NOMO-1 treated with dmso at 0.1 percent for 144 hours (cell line): Measurements from ENCODE around the gene CIART.
A peak's percentile ranks its signal among the peaks of the same experiment; 100 is the strongest.

Experiments
- DNase-seq: peaks from one replicate; lab custom pipeline; 2025; ENCODE audit not compliant: unreplicated experiment; lab: John Stamatoyannopoulos, UW

The CIART gene

GRCh38 chr1:150259758-150260669 is 22.3 kb upstream of the CIART start:
- no peak for DNase-seq

- DNase-seq = no peak
Observed at GRCh38 chr1:150261367-150261766, 21.0 kb upstream of the CIART start.

GRCh38 chr1:150262388-150263320 is 19.7 kb upstream of the CIART start:
- no peak for DNase-seq

GRCh38 chr1:150263549-150263948 is 18.8 kb upstream of the CIART start:
- no peak for DNase-seq

GRCh38 chr1:150267896-150268295 is 14.5 kb upstream of the CIART start:
- DNase-seq = no peak

GRCh38 chr1:150268340-150268704 is 14.0 kb upstream of the CIART start:
- DNase-seq = no peak

GRCh38 chr1:150268705-150269403 is 13.5 kb upstream of the CIART start, which contains the start of gene APH1A:
TSS of gene APH1A (minus strand) at chr1:150269016. CDS start at chr1:150268810, 206 bp downstream.
- peak; percentile 98 for DNase-seq

GRCh38 chr1:150269451-150269850 is 12.9 kb upstream of the CIART start:
- DNase-seq = no peak

- no peak for DNase-seq
Observed at GRCh38 chr1:150271291-150271959, 10.9 kb upstream of the CIART start.

- no peak for DNase-seq
Observed at GRCh38 chr1:150273311-150273710, 9.0 kb upstream of the CIART start.

- DNase-seq = no peak
Observed at GRCh38 chr1:150280138-150280707, 2.1 kb upstream of the CIART start.

- peak; percentile 59 for DNase-seq
Observed at GRCh38 chr1:150281221-150281757, 1.1 kb upstream of the CIART start.

- no peak for DNase-seq
Observed at GRCh38 chr1:150282558-150282958, 204 bp downstream of the CIART start.

GRCh38 chr1:150283260-150283659 is 906 bp downstream of the CIART start:
- DNase-seq = no peak

- no peak for DNase-seq
Observed at GRCh38 chr1:150288382-150288781, 6.0 kb downstream of the CIART start.

GRCh38 chr1:150288822-150289221 is 6.5 kb downstream of the CIART start:
- DNase-seq = no peak

- DNase-seq = peak; percentile 89
Observed at GRCh38 chr1:150293433-150294253, 11.3 kb downstream of the CIART start, which contains the start of gene MRPS21. TSS of gene MRPS21 (plus strand) at chr1:150293861. CDS start at chr1:150294367, 506 bp downstream.

GRCh38 chr1:150295476-150295875 is 13.1 kb downstream of the CIART start:
- no peak for DNase-seq

GRCh38 chr1:150299716-150300115 is 17.4 kb downstream of the CIART start:
- no peak for DNase-seq
